ENCODE measurements around the gene ZFPM1.

Gene ZFPM1

GRCh38 chr16:88548985-88549384 lies 95.9 kb downstream of the ZFPM1 start:
- FAIRE-seq (no peak), DNase-seq (ENCODE audit: insufficient read length, low spot score) (no peak)
- no peak for TF ChIP-seq POLR2A (IDR thresholded peaks at IDR 0.05; ENCODE audit: low read depth, low read length)

- FAIRE-seq = no peak
- DNase-seq (ENCODE audit: insufficient read length, low spot score) = no peak
- no peak for TF ChIP-seq POLR2A (IDR thresholded peaks at IDR 0.05; ENCODE audit: low read depth, low read length)
Measured at GRCh38 chr16:88549671-88550245, 96.7 kb downstream of the ZFPM1 start.

- FAIRE-seq (no peak), DNase-seq (ENCODE audit: insufficient read length, low spot score) (no peak)
- TF ChIP-seq POLR2A (IDR thresholded peaks at IDR 0.05; ENCODE audit: low read depth, low read length) = no peak
Measured at GRCh38 chr16:88550246-88550661, 97.2 kb downstream of the ZFPM1 start.

GRCh38 chr16:88552166-88552565 lies 99.1 kb downstream of the ZFPM1 start:
- DNase-seq (ENCODE audit: insufficient read length, low spot score) (no peak), FAIRE-seq (no peak)
- no peak for TF ChIP-seq POLR2A (IDR thresholded peaks at IDR 0.05; ENCODE audit: low read depth, low read length)

GRCh38 chr16:88552815-88553214 lies 99.7 kb downstream of the ZFPM1 start:
- no peak for TF ChIP-seq POLR2A (IDR thresholded peaks at IDR 0.05; ENCODE audit: low read depth, low read length)
- FAIRE-seq (no peak), DNase-seq (ENCODE audit: insufficient read length, low spot score) (no peak)

GRCh38 chr16:88553739-88554138 lies 100.7 kb downstream of the ZFPM1 start:
- FAIRE-seq = no peak
- DNase-seq (ENCODE audit: insufficient read length, low spot score) = no peak
- TF ChIP-seq POLR2A (IDR thresholded peaks at IDR 0.05; ENCODE audit: low read depth, low read length) = no peak

GRCh38 chr16:88554711-88555264 lies 101.7 kb downstream of the ZFPM1 start:
- no peak for DNase-seq (ENCODE audit: insufficient read length, low spot score)
- no peak for FAIRE-seq

DNA sequence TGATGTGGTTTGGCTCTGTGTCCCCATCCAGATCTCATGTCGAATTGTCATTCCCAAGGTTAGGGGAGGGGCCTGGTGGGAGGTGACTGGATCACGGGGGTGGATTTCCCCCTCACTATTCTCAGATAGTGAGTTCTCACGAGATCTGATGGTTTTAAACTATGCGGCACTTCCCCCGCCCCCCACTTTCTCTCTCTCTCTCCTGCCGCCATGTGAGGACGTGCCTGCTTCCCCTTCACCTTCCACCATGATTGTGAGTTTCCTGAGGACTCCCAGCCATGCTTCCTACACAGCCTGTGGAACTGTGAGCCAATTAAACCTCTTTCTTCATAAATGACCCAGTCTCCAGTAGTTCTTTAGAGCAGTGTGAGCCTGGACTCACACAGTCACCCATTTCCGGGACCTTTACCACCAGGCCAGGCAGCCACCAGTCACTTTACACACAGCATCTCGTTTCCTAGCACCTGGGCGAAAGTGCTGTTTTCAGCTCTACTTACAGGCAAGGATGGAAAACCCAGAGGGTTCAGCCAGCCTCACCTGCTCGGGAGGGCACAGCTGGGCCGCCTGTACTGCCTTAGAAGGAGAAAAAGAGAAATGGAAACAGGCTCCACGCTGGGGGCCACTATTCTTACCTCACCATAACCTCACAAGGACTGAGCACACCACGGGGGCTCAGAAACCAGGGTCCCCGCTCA lies 103.4 kb downstream of the ZFPM1 start:
- no peak for FAIRE-seq
- no peak for TF ChIP-seq POLR2A (IDR thresholded peaks at IDR 0.05; ENCODE audit: low read depth, low read length)
- DNase-seq (ENCODE audit: insufficient read length, low spot score) = no peak

More at GRCh38 chr16:88554711-88555264, 101.7 kb downstream of the ZFPM1 start:
- no peak for TF ChIP-seq POLR2A (IDR thresholded peaks at IDR 0.05; ENCODE audit: low read depth, low read length)

DNA sequence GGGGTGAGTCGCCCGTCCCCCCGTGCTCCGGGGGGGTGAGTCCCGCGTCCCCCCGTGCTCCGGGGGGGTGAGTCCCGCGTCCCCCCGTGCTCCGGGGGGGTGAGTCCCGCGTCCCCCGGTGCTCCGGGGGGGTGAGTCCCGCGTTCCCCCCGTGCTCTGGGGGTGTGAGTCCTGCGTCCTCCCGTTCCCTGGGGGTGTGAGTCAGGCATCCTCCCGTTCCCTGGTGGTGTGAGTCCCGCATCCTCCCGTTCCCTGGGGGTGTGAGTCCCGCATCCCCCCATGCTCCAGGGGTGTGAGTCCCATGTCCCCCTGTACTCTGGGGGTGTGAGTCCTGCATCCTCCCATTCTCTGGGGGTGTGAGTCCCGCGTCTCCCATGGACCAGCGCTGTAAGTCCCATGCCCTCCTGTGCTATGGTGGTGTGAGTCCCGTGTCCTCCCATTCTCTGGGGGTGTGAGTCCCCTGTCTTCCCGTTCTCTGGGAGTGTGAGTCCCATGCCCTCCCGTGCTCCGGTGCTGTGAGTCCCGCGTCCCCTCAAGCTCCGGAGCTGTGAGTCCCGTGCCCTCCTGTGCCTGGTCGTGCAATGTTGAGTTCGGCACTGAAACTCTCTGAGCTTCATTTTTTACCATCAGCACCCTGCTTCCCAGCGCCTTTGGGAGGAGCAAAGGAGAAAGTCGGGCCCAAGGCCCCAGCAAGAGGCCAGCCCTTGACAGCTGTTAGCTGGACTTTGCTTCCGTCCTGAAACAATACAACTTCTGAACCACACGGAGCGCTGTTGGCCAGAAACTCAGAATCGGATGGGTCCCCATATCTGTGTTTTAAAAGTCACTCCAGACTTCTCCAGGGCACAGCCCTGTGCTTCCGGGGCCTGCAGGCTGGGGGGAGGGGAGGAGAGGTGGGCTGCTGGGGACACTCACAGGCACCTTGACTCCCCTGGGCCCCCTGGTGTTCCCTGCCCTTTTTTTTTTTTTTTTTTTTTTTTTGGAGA lies 105.7 kb downstream of the ZFPM1 start:
- DNase-seq (ENCODE audit: insufficient read length, low spot score) (no peak), FAIRE-seq (no peak)
- no peak for TF ChIP-seq POLR2A (IDR thresholded peaks at IDR 0.05; ENCODE audit: low read depth, low read length)

GRCh38 chr16:88560714-88561484 lies 107.8 kb downstream of the ZFPM1 start:
- TF ChIP-seq POLR2A (IDR thresholded peaks at IDR 0.05; ENCODE audit: low read depth, low read length) = no peak
- FAIRE-seq (no peak), DNase-seq (ENCODE audit: insufficient read length, low spot score) (no peak)

DNA sequence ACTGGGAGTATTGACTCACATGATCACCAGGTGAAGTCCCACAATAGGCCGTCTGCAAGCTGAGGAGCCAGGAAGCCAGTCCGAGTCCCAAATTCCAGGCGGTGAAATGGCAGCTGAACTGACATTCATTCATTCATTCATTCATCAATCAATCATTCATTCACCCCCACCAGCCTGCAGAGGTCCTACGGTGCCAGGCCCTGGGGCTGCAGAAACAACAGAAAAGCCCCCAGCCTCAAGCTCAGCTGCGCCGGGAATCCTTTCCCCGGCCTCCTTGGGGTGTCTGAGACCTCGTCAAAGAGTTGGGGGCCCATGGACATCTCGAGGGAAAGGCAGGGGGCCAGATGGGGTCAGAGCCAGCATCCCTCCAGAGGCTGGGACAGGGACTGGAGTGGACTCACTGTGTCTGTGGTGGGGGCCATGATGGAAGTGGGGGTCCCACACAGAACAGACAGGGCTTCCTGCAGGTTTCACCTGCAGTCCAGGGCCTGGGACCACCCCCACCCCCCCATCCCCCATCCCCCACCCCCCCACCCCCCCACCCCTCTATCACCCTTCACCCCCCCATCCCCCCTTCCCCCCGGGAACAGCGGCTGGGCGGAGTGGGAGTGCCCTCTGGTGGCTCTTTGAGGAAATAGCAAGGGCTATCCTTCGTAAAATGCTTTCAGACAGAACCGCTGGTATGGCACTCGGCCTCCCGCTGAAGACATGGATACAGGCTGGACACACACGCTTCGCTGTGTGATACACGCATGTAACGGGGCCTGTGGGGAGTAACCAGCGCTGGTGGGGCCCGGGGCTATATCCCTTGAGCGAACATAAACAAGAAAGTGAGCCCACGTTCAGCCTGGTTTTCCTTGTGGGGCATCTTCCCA lies 108.6 kb downstream of the ZFPM1 start:
- DNase-seq (ENCODE audit: insufficient read length, low spot score) = no peak
- no peak for TF ChIP-seq POLR2A (IDR thresholded peaks at IDR 0.05; ENCODE audit: low read depth, low read length)
- FAIRE-seq = no peak

DNA sequence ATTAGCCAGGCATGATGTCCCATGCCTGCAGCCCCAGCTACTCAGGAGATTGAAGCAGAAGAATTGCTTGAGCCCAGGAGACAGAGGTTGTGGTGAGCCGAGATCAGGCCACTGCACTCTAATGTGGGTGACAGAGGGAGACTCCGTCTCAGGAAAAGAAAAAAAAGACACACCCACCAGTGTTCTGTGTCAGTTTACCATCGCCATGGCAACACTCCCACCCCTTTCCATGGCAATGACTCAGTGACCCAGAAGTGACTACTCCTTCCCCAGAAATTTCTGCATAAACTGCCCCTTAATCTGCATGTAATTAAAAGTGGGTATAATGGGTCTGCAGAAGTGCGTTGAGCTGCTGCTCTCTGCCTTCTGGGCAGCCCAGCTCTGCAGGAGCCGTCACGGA lies 113.1 kb downstream of the ZFPM1 start:
- no peak for TF ChIP-seq POLR2A (IDR thresholded peaks at IDR 0.05; ENCODE audit: low read depth, low read length)
- DNase-seq (ENCODE audit: insufficient read length, low spot score) (no peak), FAIRE-seq (no peak)
